IPS-NIHi11 (cell line): ENCODE measurements around the gene SND1.

Experiments
- DNase-seq: peaks from one replicate; pipeline ENCODE4 v3.0.0; 2012; ENCODE audit warnings: mixed read lengths, low spot score

The SND1 gene

GRCh38 chr7:128040205-128040604 lies 388.2 kb downstream of the SND1 start:
- no peak for DNase-seq

GRCh38 chr7:128041203-128041602 lies 389.2 kb downstream of the SND1 start:
- DNase-seq = no peak

DNA sequence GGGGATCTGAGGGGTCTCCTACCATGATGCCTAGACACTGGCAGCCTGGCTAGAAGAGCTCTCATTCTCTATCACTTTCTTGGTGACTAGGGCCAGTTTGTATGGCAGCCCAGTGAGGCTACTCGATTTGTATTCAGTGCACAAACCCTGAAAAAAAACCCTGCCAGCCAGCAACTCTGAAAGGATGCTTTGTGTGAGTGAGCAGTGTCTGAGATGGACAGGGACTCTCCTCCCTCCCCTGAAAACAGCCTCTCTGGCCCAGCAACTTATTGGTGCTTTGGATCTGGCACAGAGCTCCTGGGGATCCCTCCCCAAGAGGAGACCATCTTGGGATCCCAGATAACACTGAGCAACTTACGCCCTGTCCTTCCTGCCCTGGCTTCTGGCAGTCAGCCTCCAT lies 390.0 kb downstream of the SND1 start:
- DNase-seq = no peak

GRCh38 chr7:128044064-128044463 lies 392.1 kb downstream of the SND1 start:
- no peak for DNase-seq

DNA sequence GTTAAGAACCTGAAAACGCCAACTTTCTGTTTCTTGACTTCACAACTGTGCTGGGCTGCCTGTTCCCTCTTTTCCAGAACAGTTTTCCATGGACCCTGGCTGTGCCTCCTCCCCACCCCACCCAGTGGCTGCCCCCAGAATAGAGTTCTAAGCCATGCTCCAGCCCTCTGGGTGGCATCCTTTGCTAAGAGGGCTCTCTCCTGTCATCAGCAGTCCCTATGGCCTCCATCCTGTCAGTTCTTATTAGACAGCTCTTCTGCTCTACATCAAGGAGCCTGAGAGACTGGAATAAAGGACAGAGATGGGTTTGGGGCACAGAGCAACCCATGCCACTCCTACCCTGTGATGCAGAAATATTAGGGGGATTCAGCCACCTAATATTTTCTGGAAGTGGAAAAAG lies 393.2 kb downstream of the SND1 start:
- DNase-seq = no peak

DNA sequence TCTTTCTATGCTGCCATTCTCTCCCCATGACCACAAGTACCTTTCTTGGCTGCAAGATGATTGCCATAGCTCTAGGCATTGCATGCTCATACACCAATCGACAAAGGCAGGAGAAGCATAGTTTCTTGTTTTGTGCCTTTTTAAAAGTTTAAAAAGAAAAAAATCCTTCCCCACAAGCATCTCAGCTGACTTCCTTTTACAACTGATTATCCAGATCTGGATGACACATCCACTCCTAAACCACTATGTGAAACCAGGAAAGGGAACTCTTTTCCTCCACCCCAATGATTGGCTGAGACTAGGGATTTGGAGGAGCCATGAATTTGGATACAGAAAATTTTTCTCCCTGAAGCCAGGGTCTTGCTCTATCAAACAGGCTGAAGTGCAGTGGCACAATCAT lies 393.8 kb downstream of the SND1 start:
- DNase-seq = no peak

DNA sequence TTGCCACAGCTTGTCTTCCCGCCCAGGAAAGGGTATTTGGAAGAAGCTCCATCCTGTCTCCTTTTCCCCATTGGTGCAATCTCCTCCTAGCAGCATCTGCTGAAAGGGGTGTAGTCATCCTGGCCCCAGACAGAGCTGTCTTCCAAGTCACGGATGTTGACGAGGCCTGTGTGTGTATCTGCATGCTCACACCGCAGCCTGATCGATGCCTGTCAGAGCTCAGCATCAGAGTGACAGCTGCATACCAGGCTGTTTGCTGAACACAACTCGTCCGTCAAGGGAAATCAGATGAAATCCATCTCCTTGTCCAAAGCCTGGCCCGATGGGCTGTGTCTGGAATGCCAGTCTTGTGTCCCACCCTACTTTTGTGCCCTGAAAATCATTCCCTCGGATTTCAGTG lies 400.4 kb downstream of the SND1 start:
- DNase-seq = no peak

DNA sequence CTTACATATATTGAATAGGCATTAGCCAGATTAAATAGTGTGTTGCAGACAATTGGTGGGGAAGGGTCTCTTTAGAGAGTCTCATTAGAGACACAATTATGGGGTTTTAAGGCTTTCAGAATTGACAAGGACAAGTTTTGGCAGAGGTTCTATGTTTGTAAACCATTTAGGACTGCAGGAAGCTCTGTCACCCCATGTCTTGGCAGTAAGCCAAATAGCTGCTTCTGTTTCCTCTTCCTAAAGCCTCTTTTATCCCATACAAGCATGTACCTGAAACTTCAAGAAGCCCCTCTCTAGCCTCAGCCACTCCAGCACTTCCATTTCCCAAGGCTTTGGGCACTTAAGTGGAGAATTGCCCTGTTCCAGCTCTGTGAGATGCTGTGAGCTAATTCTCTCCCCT lies 401.0 kb downstream of the SND1 start:
- DNase-seq = no peak

DNA sequence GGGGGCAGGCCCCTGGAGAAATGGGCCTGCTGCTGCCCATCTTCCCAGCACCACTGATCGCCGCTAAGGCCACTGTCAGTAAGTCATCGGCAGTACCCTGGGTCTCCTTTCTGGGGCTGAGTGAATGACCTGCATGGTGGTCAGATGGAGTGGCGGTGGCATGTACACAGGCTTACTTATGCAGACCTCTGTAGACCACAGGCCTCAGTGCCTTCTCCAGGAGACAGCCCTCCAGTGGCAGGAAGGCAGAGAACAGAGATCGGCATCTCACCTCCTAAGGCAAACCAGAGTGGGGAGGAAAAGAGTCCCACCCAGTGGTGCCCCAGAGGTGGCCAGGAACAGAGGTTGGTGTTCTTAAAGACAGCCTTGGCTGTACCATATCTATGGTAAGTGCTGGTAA lies 402.0 kb downstream of the SND1 start:
- no peak for DNase-seq

GRCh38 chr7:128054511-128054910 lies 402.5 kb downstream of the SND1 start:
- no peak for DNase-seq

GRCh38 chr7:128055637-128056036 lies 403.6 kb downstream of the SND1 start:
- no peak for DNase-seq

DNA sequence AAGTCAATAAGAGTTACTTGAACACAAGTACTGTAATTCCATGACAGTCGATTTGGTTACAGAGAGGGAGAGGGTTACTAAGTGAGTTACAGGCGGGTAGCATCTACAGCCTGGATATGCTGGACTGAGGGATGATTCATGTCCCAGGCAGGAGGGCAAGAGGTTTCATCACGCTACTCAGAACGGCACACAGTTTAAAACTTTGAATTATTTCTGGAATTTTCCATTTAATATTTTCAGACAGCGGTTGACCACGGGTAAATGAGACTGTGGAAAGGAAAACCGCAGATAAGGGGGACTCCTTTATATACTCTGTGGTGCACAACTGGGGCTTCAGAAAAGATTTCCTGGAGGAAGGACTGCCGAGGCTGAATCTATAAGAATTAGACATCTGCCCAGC lies 404.9 kb downstream of the SND1 start:
- no peak for DNase-seq

- DNase-seq = no peak
Measured at GRCh38 chr7:128057909-128058308, 405.9 kb downstream of the SND1 start.

- DNase-seq = no peak
Measured at GRCh38 chr7:128059143-128059988, 407.4 kb downstream of the SND1 start.

DNA sequence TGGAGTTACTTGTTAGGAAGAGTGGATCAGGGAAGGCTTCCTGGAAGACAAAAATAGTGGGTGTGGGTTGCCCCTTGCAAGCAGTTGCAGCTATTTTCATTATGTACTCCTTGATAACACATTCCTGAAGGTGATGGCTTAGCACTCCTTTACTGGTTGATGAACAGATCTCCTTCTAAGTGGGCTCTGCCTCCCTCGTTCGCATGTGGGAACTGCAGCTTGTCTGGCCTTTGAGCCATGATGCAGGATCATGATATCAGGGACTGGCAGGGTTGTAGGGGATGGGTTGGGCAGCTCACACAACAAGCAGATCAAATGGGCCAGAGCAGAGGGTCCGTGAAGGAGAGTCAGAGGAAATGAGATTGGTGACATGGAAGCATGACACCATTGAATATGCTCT lies 408.0 kb downstream of the SND1 start:
- DNase-seq = no peak

DNA sequence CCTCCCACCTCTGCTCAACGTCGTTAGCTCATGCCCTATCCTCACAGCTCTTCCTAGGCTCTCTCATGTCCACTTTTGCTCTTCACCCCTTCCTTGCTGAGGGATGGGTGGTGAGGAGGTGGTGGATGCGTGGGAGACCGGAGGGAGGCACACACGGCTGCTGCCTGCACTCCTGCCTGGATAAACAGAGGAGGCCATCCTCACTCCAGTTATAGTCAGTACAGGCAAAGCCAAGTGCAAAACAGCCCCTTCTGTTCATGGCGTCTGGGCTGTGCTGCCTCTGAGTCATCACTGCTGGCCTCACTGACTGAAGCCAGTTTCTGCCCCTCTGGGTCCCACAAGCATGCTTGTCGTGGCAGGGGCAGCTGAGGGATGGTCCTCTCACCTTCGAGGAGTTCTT lies 411.1 kb downstream of the SND1 start:
- DNase-seq = no peak

DNA sequence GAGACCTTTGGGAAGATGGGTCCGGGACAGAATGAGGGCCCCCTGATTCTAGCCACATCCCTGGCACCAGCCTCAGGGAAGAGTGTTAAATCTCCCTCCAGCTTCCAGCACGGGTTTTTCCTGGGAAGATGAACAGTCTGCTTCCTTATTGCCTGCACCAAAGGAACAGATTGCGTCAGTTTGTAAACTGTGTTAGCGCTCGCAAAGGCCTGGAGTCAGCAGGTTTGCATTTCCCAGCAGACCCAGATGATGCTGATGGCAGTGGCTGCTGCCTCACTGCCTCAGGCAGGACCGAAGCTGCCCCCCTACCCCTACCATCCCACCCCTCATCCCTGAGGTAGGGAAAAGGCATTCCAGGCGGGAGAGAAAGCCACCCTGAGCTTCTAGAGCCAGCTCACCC lies 413.9 kb downstream of the SND1 start:
- DNase-seq = no peak

GRCh38 chr7:128066395-128066794 lies 414.4 kb downstream of the SND1 start:
- no peak for DNase-seq

DNA sequence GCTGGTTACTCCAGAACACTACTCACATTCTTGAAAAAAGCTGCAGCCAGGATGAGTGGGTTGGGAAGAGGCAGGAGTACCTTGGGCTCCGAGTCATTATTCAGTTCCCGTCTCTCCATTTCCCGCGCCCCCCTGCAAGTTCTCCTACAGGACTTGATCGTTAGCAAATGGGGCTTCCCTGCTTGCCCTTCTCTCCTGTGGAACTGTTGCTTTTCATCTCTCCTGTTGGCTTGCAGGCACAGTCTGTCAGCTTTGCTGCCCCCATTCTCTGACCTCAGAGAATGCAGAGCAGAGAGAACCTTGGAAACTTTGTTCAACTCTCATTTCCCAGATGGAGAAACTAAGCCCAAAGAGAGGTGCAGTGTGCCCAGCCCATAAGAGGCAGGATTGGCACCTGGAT lies 414.9 kb downstream of the SND1 start:
- DNase-seq = no peak

DNA sequence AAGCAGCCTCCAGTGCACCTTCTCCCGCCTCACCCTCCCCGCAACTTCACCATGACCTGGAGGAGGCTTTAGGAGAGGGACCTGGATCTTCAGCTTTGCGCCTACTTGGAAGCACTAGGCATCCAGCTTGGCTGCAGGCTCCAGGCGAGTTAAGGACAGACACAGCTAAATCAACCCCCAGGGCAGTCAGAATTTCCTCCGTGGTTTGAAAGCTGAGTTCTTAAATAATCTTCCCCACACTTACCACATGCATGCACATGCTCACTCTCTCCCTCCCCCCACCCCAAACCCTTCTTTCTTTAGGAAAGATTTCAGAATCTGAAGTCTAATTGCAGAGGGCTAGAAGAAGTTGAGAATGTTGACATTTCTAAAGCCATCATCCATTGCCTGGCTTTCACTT lies 416.0 kb downstream of the SND1 start:
- no peak for DNase-seq

GRCh38 chr7:128068785-128069184 lies 416.8 kb downstream of the SND1 start:
- DNase-seq = no peak

DNA sequence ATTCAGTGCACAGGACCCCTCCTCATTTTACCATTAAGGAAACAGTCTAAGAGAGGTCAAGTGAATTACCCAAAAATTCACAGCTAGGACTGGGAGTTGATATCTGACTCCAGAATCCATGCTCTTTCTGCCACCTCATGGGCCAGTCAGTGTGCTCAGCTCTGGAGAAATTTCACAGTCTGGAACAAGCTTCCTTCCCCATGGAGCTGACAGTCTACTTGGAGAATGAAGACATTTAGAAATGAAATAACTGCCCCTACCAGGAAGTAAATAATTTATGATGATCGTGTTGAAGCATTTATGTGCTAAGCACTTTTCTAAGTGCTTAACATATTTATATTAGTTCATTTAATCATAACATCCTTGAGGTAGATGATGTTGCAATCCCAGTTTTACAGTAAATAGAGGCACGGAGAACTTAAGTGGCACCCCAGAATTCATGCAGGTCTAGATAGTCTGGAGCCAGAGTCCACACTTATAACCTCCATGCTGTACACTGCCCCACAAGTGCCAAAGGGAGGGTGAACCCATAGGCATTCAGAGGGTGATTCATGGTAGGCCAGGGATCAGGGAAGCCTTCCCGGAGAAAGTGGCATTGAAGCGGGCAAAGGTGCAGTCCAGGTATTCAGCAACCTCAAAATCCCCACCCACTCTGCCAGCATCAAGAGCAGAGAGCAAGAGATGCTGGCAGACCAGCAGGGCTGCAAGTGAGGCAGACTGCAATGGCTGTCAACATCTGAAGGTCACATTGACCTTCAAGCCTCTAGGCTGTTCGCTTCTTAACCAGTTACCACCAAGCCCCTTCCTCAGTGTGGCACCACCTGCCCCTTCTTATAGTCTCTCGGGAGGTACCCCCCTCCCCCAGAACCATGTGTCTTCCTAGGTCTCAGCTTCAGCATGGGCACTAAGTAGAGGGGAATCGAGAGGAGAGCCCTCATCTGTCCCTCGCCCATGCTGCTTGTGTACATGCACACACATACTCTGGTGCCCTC lies 417.7 kb downstream of the SND1 start:
- no peak for DNase-seq

GRCh38 chr7:128071376-128071775 lies 419.4 kb downstream of the SND1 start:
- no peak for DNase-seq
